HepG2 (cell line): ENCODE results near the gene CENPE. TPM values are rescaled to one million over a fixed set of nuclear protein-coding genes. Genes with fewer than 3 reads are reported as not detected.

ENCODE experiments used
- ATAC-seq: fragments of 200-7000 bp; cut with Tn5 transposase; 3 replicates; pipeline ENCODE4 v1.9.1; 2020; ENCODE audit warnings: mild to moderate bottlenecking, moderate library complexity
- BruUV-seq: library from RNA; stranded (reverse); fragments of 400-500 nt; replicated peaks from 2 replicates; lab custom pipeline; 2021; lab: Mats Ljungman, UMichigan
- CTCF ChIA-PET: fragments of 300-600 bp; formaldehyde crosslinking; extraction: SDS; loops from one replicate; lab custom pipeline; 2021; ENCODE audit warnings: low total read pairs, inconsistent platforms, low intra/inter-chr PET ratio; lab: Yijun Ruan, JAX
- POLR2A ChIA-PET: fragments of 350-600 bp; sonication (Branson Sonifier 250); formaldehyde crosslinking; loops from one replicate; lab custom pipeline; 2020; ENCODE audit warnings: antibody characterized with exemption, inconsistent platforms; lab: Yijun Ruan, JAX
- DNase-seq: peaks from one replicate; pipeline ENCODE4 v3.0.0-alpha.2; 2015; ENCODE audit warnings: low spot score
- FAIRE-seq: peaks from 3 replicates; lab custom pipeline; 2011; peaks lifted over from hg19 to GRCh38; lab: Jason Lieb, UNC
- H2AFZ ChIP-seq: one replicate; pipeline ENCODE4 v1.6.1; 2011; ENCODE audit warnings: low read length, inconsistent platforms
- H3K27ac ChIP-seq: fragments of 300-600 bp; 3 replicates; pipeline ENCODE4 v1.8.0; 2011; ENCODE audit warnings: mixed run types, mild to moderate bottlenecking, mixed read lengths, low read length, inconsistent platforms; ENCODE audit not compliant: insufficient read depth; ENCODE audit errors: extremely low read length
- H3K27me3 ChIP-seq, 2 experiments: fragments of 200-600 bp in 1 of 2; 2 replicates in 1 of 2; 3 replicates in 1 of 2; pipeline versions ENCODE4 v1.6.0 to v1.8.0; 2011; ENCODE audit warnings: low read length in 2 of 2, mild to moderate bottlenecking in 2 of 2, moderate library complexity in 2 of 2, inconsistent platforms in 1 of 2; ENCODE audit not compliant: insufficient read depth in 2 of 2, control insufficient read depth in 1 of 2
- H3K36me3 ChIP-seq, 2 experiments: fragments of 200-600 bp in 1 of 2; replicated peaks in 1 of 2; 2 replicates in 1 of 2; 3 replicates in 1 of 2; pipeline versions ENCODE4 v1.5.1 to v1.8.0; 2011; ENCODE audit warnings: low read length in 2 of 2, inconsistent platforms in 1 of 2; ENCODE audit not compliant: insufficient read depth in 2 of 2, control insufficient read depth in 1 of 2
- H3K4me1 ChIP-seq: 2 replicates; pipeline ENCODE4 v1.5.1; 2012; ENCODE audit warnings: low read length, inconsistent platforms; ENCODE audit not compliant: insufficient read depth
- H3K4me2 ChIP-seq: 2 replicates; pipeline ENCODE4 v1.6.0; 2011; ENCODE audit warnings: low read depth, low read length, inconsistent platforms
- H3K4me3 ChIP-seq, 3 experiments: fragments of 200-600 bp in 1 of 3; sonication (generic), shearing (Covaris generic) in 1 of 3; replicated peaks in 1 of 3; 2 replicates each; pipeline ENCODE4 v1.5.1; 2011 to 2016; ENCODE audit warnings: low read length in 3 of 3, inconsistent platforms in 2 of 3, low read depth in 2 of 3, mild to moderate bottlenecking in 2 of 3, control low read depth in 1 of 3, mixed read lengths in 1 of 3; ENCODE audit not compliant: insufficient read depth in 1 of 3
- H3K79me2 ChIP-seq: one replicate; pipeline ENCODE4 v1.6.1; 2011; ENCODE audit warnings: low read length, inconsistent platforms; ENCODE audit not compliant: insufficient read depth
- H3K9ac ChIP-seq: 2 replicates; pipeline ENCODE4 v1.6.0; 2011; ENCODE audit warnings: mild to moderate bottlenecking, low read depth, low read length, inconsistent platforms; ENCODE audit not compliant: insufficient read depth
- H3K9me3 ChIP-seq: 2 replicates; pipeline ENCODE4 v1.5.1; 2012; ENCODE audit warnings: mild to moderate bottlenecking, low read length
- H4K20me1 ChIP-seq: 2 replicates; pipeline ENCODE4 v1.6.0; 2011; ENCODE audit warnings: inconsistent platforms, mild to moderate bottlenecking, low read length, moderate library complexity; ENCODE audit not compliant: insufficient read depth
- EED ChIP-seq: sonication (generic); formaldehyde crosslinking; IDR thresholded peaks from 2 replicates; pipeline ENCODE4 v1.5.0; 2020; ENCODE audit warnings: mild to moderate bottlenecking, missing genetic modification reagents
- NAIF1 ChIP-seq: sonication (generic); formaldehyde crosslinking; IDR thresholded peaks from 2 replicates; pipeline ENCODE4 v1.5.0; 2020; ENCODE audit warnings: mild to moderate bottlenecking, missing genetic modification reagents, borderline replicate concordance
- ZNF121 ChIP-seq: sonication (generic); formaldehyde crosslinking; IDR thresholded peaks from 2 replicates; pipeline ENCODE4 v1.5.0; 2020; ENCODE audit warnings: mild to moderate bottlenecking, missing genetic modification reagents
- ZNF3 ChIP-seq: IDR thresholded peaks from 2 replicates; pipeline ENCODE4 v1.7.0; 2017; ENCODE audit warnings: inconsistent platforms
- ZNF569 ChIP-seq: sonication (generic); formaldehyde crosslinking; IDR thresholded peaks from 2 replicates; pipeline ENCODE4 v1.5.0; 2020; ENCODE audit warnings: mild to moderate bottlenecking, missing genetic modification reagents, moderate library complexity, borderline replicate concordance
- WGBS: methylation state at CpG from one replicate; pipeline ENCODE4 v1.1.6; 2017; ENCODE audit warnings: low lambda C conversion rate; 5-methylcytosine and 5-hydroxymethylcytosine counted together
- in situ Hi-C: cut with HindIII; loops from 2 replicates; pipeline ENCODE4 v1.10.0; 2017; ENCODE audit warnings: low pct_unique_long_range_greater_than_20kb; ENCODE audit not compliant: extremely low pct_ligation_motif_present
- intact Hi-C: fragments of 100-400 bp; cut with micrococcal nuclease; formaldehyde crosslinking; loops from one replicate; pipeline ENCODE4 v1.10.0; 2022; ENCODE audit not compliant: unreplicated experiment
- polyA plus RNA-seq, 8 experiments: library from polyadenylated mRNA; depleted of rRNA in 3 of 8; stranded (reverse) in 7 of 8; unstranded in 1 of 8; fragments of >200 nt; fragmentation: Illumina TruSeq in 4 of 8; extraction: Trizol in 4 of 8; gene quantifications; 2 replicates each; pipeline versions ENCODE4 v1.2.1 to v1.2.3, GENCODE V29; 2011 to 2016; ENCODE audit warnings: low read depth in 4 of 8, missing spikeins in 1 of 8, mixed read lengths in 1 of 8; ENCODE audit not compliant: insufficient read depth in 1 of 8
- total RNA-seq, 5 experiments: library from RNA; depleted of rRNA; stranded (reverse); fragments of >200 nt; fragmentation: Illumina TruSeq; extraction: Trizol; gene quantifications; 2 replicates each; pipeline ENCODE4 v1.2.3, GENCODE V29; 2016; ENCODE audit warnings: low read depth in 1 of 5
- TF ChIP-seq, protein P1 (sequence below): sonication (generic); formaldehyde crosslinking; IDR thresholded peaks from 2 replicates; pipeline ENCODE4 v1.5.0; 2020; ENCODE audit warnings: mild to moderate bottlenecking, missing genetic modification reagents
- TF ChIP-seq, protein P2 (sequence below): sonication (generic); formaldehyde crosslinking; IDR thresholded peaks from 2 replicates; pipeline ENCODE4 v1.5.0; 2020; ENCODE audit warnings: missing genetic modification reagents, mild to moderate bottlenecking, borderline replicate concordance

CENPE gene
- total and polyA plus RNA-seq, 2 of the 13 experiments (the other 11 are each of a cell fraction or from before 2014, with no cell fraction given): 2.1 to 19.8 TPM

DNA sequence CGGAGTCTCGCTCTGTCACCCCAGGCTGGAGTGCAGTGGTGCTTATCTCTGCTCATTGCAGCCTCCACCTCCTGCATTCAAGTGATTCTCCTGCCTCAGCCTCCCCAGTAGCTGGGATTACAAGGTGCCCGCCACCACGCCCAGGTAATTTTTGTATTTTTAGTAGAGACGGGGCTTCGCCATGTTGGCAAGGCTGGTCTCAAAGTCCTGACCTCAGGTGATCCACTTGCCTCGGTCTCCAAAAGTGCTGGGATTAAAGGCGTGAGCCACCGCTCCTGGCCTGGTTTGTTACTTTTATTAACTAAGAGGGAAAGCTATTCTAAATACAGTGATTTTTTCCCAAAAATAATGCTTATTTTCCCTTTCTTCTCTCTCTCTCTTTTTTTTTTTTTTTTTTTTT is 866 bp upstream of the CENPE start:
- in situ Hi-C loops (no loop called here), intact Hi-C loops (loop anchor here (2.0 kb wide), 1 partner anchor 108 kb away; no protein-coding TSS in a partner anchor)
- no peak overlapping the region; the same call in 1 of the 2 replicates for H3K9ac ChIP-seq
- H4K20me1 ChIP-seq: no peaks in the 10 kb centered on the region
- no peaks in the 10 kb centered on the region for H3K9me3 ChIP-seq
- no peak for DNase-seq
- WGBS: 70% methylated on average over 9 of the region's 9 CpGs
- FAIRE-seq: no peak
- POLR2A ChIA-PET: no interaction called here
- peaks cover 41% of the 10 kb centered on the region for H3K4me1 ChIP-seq
- peaks cover 0 to 13% of the 10 kb centered on the region in 2 experiments; a peak in 1 of 5 replicates for H3K36me3 ChIP-seq
- no peak overlapping the region for H3K27ac ChIP-seq
- peaks cover 9% of the 10 kb centered on the region for H3K79me2 ChIP-seq
- no peak for ATAC-seq
- no peak overlapping the region for H2AFZ ChIP-seq
- peak overlapping the region; percentile 87 to 91 (median 89) for H3K4me3 ChIP-seq
- peak overlapping the region; percentile 75 for H3K4me2 ChIP-seq
- CTCF ChIA-PET: no interaction called here
- no peaks in the 10 kb centered on the region; a peak in 1 of 5 replicates for H3K27me3 ChIP-seq
- no TSS peak for BruUV-seq
- TF ChIP-seq, protein P1, sequence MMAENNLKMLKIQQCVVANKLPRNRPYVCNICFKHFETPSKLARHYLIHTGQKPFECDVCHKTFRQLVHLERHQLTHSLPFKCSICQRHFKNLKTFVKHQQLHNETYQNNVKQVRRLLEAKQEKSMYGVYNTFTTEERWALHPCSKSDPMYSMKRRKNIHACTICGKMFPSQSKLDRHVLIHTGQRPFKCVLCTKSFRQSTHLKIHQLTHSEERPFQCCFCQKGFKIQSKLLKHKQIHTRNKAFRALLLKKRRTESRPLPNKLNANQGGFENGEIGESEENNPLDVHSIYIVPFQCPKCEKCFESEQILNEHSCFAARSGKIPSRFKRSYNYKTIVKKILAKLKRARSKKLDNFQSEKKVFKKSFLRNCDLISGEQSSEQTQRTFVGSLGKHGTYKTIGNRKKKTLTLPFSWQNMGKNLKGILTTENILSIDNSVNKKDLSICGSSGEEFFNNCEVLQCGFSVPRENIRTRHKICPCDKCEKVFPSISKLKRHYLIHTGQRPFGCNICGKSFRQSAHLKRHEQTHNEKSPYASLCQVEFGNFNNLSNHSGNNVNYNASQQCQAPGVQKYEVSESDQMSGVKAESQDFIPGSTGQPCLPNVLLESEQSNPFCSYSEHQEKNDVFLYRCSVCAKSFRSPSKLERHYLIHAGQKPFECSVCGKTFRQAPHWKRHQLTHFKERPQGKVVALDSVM (CRISPR knock-in tag): peak; percentile 88
- no peak for TF ChIP-seq ZNF569 (CRISPR knock-in tag)

DNA sequence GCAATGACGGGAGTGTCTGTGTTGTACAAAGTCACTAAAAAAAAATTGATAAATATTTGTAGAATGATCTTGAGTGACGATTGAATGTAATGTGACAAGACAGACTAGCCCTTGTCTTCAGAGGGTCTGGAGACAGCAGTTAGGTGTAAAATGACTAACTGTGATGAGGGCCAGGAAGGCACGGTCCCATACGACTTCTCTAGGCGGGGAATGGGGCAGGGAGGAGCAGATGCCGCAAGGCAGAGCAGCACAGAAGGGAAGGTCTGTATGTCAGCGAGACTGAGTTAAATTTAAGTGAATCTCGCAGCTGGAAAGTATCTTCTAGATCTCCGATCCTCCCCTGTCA is 405 bp downstream of the CENPE start:
- peak overlapping the region; percentile 69 for H3K4me2 ChIP-seq
- H3K27ac ChIP-seq: peak overlapping the region; percentile 53
- peak; percentile 8 for DNase-seq
- ChIA-PET CTCF (no interaction called here), POLR2A (no interaction called here)
- H3K79me2 ChIP-seq: peaks cover 9% of the 10 kb centered on the region
- no peaks in the 10 kb centered on the region; a peak in 1 of 5 replicates for H3K27me3 ChIP-seq
- H2AFZ ChIP-seq: peak overlapping the region; percentile 82
- peak overlapping the region; percentile 87 to 91 (median 89) for H3K4me3 ChIP-seq
- FAIRE-seq: no peak
- peaks cover 41% of the 10 kb centered on the region for H3K4me1 ChIP-seq
- H3K9ac ChIP-seq: peak overlapping the region; percentile 77
- peak; percentile 81 for ATAC-seq
- peaks cover 0 to 15% of the 10 kb centered on the region in 2 experiments; a peak in 1 of 5 replicates for H3K36me3 ChIP-seq
- H4K20me1 ChIP-seq: no peaks in the 10 kb centered on the region
- WGBS: 0% methylated on average over 9 of the region's 9 CpGs
- in situ Hi-C loops (no loop called here), intact Hi-C loops (loop anchor here (2.0 kb wide), 1 partner anchor 109 kb away; no protein-coding TSS in a partner anchor)
- no peaks in the 10 kb centered on the region for H3K9me3 ChIP-seq
- TF ChIP-seq, protein P2, sequence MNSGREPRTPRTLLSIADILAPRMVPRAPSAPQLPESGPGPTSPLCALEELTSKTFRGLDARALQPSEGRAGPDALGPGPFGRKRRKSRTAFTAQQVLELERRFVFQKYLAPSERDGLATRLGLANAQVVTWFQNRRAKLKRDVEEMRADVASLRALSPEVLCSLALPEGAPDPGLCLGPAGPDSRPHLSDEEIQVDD (CRISPR knock-in tag): 0 out of 2 replicates have a peak, but pooled peaks have one; percentile 30
- TF ChIP-seq ZNF121 (CRISPR knock-in tag) (peak; percentile 83), NAIF1 (0 out of 2 replicates have a peak, but pooled peaks have one; percentile 22), ZNF3 (peak; percentile 83; the same call in 1 of the 2 replicates), EED (CRISPR knock-in tag) (no peak)
- BruUV-seq: TSS peak; percentile 74
